VCaP (cell line): Measurements from ENCODE around the gene CTNND2.
A peak's percentile ranks its signal among the peaks of the same experiment; 100 is the strongest.

Experiments used
- H3K27ac ChIP-seq: fragments of 450-650 bp; 2 replicates; pipeline ENCODE4 v1.5.1; 2017
- CTCF ChIP-seq: fragments of 450-650 bp; conservative IDR thresholded peaks from 2 replicates; pipeline ENCODE4 v1.5.1; 2017; ENCODE audit warnings: mild to moderate bottlenecking, moderate library complexity

CTNND2 gene

GRCh38 chr5:11180890-11181289, 723.4 kb downstream of the CTNND2 start:
- H3K27ac ChIP-seq: peak overlapping the region; percentile 43; the same call in 1 of the 2 replicates
- no peak for TF ChIP-seq CTCF

GRCh38 chr5:11177999-11178711, 726.1 kb downstream of the CTNND2 start:
- H3K27ac ChIP-seq: no peak overlapping the region
- TF ChIP-seq CTCF: no peak

GRCh38 chr5:11174591-11174990, 729.7 kb downstream of the CTNND2 start:
- TF ChIP-seq CTCF: no peak

GRCh38 chr5:11172484-11172883, 731.8 kb downstream of the CTNND2 start:
- H3K27ac ChIP-seq: no peak overlapping the region
- no peak for TF ChIP-seq CTCF

More at GRCh38 chr5:11174591-11174990, 729.7 kb downstream of the CTNND2 start:
- H3K27ac ChIP-seq: no peak overlapping the region

- no peak for TF ChIP-seq CTCF
- H3K27ac ChIP-seq: no peak overlapping the region
Measured at GRCh38 chr5:11171236-11171635, 733.0 kb downstream of the CTNND2 start.

- no peak overlapping the region for H3K27ac ChIP-seq
- no peak for TF ChIP-seq CTCF
Measured at GRCh38 chr5:11166923-11167322, 737.3 kb downstream of the CTNND2 start.

GRCh38 chr5:11164531-11165294, 739.5 kb downstream of the CTNND2 start:
- no peak for TF ChIP-seq CTCF
- no peak overlapping the region for H3K27ac ChIP-seq
